ACC112 (cell line): ENCODE measurements around the gene LIMK2.
"Not testable (repeated sequence)": the region's sequence is repeated elsewhere in the genome, so short reads cannot be mapped to it uniquely, and the experiment has no call there.

Source experiments
- H2AFZ ChIP-seq: fragments of 200-600 bp; sonication (generic); one replicate; pipeline ENCODE4 v1.6.0; 2017; ENCODE audit warnings: antibody characterized with exemption, low read length; ENCODE audit not compliant: unreplicated experiment
- H3K27ac ChIP-seq: fragments of 200-600 bp; sonication (generic); 2 replicates; pipeline ENCODE4 v1.5.1; 2014; ENCODE audit warnings: low read depth, mild to moderate bottlenecking, antibody characterized with exemption, low read length, moderate library complexity
- H3K27me3 ChIP-seq: fragments of 200-600 bp; sonication (generic); 2 replicates; pipeline ENCODE4 v1.6.1; 2014; ENCODE audit warnings: mild to moderate bottlenecking, antibody characterized with exemption, low read length, moderate library complexity, mixed read lengths; ENCODE audit not compliant: insufficient read depth
- H3K36me3 ChIP-seq: fragments of 200-600 bp; sonication (generic); 2 replicates; pipeline ENCODE4 v1.6.1; 2016; ENCODE audit warnings: mild to moderate bottlenecking, antibody characterized with exemption, low read length, moderate library complexity, mixed read lengths; ENCODE audit not compliant: insufficient read depth
- H3K4me1 ChIP-seq: fragments of 200-600 bp; sonication (generic); one replicate; pipeline ENCODE4 v1.6.1; 2016; ENCODE audit warnings: low read length, mixed read lengths; ENCODE audit not compliant: insufficient read depth, unreplicated experiment, control insufficient read depth
- H3K4me3 ChIP-seq: fragments of 200-600 bp; sonication (generic); 2 replicates; pipeline ENCODE4 v1.5.1; 2014; ENCODE audit warnings: mild to moderate bottlenecking, low read depth, low read length
- H3K79me2 ChIP-seq: fragments of 200-600 bp; sonication (generic); one replicate; pipeline ENCODE4 v1.6.0; 2016; ENCODE audit warnings: low read length; ENCODE audit not compliant: control insufficient read depth, unreplicated experiment, insufficient read depth

The LIMK2 gene

DNA sequence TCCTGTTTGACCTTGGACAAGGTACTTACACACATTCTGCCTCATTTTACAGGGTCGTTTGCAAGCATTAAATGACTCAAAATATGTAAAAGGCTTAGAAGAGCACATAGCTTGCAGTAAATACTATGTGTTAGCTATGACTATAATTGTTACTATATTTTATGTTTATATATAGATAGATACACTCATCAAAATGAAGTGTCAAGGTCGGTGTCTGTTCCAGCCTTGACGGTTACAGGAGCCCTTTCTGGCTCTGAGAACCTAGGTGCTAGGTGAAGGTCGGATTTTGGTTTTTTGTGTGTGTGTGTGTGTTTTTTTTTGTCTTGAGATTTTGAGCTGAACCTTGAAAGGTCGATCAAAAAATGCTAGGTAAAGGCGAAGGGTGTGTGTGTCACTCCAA is 24.5 kb upstream of the LIMK2 start:
- Histone ChIP-seq H3K27me3 (no peaks in the 10 kb centered on the region), H3K4me3 (no peak overlapping the region), H2AFZ (no peak overlapping the region), H3K79me2 (no peaks in the 10 kb centered on the region), H3K27ac (no peak overlapping the region), H3K36me3 (no peaks in the 10 kb centered on the region), H3K4me1 (peaks cover 3% of the 10 kb centered on the region)

GRCh38 chr22:31192513-31192912 is 19.6 kb upstream of the LIMK2 start:
- H3K27me3 ChIP-seq: no peaks in the 10 kb centered on the region
- no peaks in the 10 kb centered on the region for H3K79me2 ChIP-seq
- H3K4me3 ChIP-seq: no peak overlapping the region
- peaks cover 3% of the 10 kb centered on the region for H3K4me1 ChIP-seq
- H3K27ac ChIP-seq: 0 out of 2 replicates have a peak overlapping the region, but pooled peaks have one; percentile 9
- no peaks in the 10 kb centered on the region for H3K36me3 ChIP-seq
- no peak overlapping the region for H2AFZ ChIP-seq

GRCh38 chr22:31193092-31193491 is 19.0 kb upstream of the LIMK2 start:
- H3K79me2 ChIP-seq: no peaks in the 10 kb centered on the region
- no peak overlapping the region; the same call in 1 of the 2 replicates for H3K27ac ChIP-seq
- no peaks in the 10 kb centered on the region for H3K36me3 ChIP-seq
- no peak overlapping the region for H3K4me3 ChIP-seq
- H3K27me3 ChIP-seq: no peaks in the 10 kb centered on the region
- H3K4me1 ChIP-seq: peaks cover 3% of the 10 kb centered on the region
- H2AFZ ChIP-seq: no peak overlapping the region

DNA sequence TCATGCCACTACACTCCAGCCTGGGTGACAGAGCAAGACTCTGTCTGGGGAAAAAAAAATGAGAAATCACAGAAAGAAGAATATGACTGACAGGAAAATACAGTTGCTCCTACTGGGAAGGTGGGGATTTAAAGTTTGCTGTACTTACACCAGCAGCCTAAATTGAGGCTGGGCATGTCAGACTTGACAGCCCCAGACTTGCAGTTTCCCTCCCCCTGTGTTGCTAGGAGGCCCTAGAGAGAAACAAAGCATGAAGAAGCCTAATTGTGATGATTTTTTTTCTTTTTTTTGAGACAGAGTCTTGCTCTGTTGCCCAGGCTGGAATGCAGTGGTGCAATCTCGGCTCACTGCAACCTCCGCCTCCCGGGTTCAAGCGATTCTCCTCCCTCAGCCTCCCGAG is 17.4 kb upstream of the LIMK2 start:
- not testable (repeated sequence) for H3K36me3 ChIP-seq, H3K79me2 ChIP-seq, H3K27me3 ChIP-seq, H3K4me3 ChIP-seq, H2AFZ ChIP-seq, H3K4me1 ChIP-seq, H3K27ac ChIP-seq

DNA sequence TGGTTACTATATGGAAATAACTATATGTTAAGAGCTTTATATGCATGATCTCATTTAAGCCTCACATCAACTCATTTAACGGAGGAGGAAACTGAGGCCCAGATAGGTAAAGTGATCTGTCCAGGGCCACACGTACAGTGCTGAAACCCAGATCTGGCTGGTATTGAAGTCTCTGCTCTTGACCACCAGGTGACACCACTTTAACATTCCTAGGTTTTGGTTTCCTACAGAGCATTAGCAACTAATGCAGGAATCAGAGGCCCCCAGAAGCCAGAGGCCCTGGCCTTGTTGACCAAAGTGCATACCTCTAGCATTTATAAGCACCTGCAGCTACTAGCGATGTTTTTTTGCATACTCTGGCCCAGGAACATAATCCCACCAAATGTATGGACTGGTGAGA is 12.9 kb upstream of the LIMK2 start:
- H3K27me3 ChIP-seq: no peaks in the 10 kb centered on the region
- no peak overlapping the region for H2AFZ ChIP-seq
- no peaks in the 10 kb centered on the region for H3K79me2 ChIP-seq
- H3K27ac ChIP-seq: no peak overlapping the region
- no peaks in the 10 kb centered on the region for H3K4me1 ChIP-seq
- H3K4me3 ChIP-seq: no peak overlapping the region
- H3K36me3 ChIP-seq: no peaks in the 10 kb centered on the region

- H3K27ac ChIP-seq, H3K27me3 ChIP-seq, H3K36me3 ChIP-seq, H3K4me1 ChIP-seq, H2AFZ ChIP-seq, H3K79me2 ChIP-seq, H3K4me3 ChIP-seq: not testable (repeated sequence)
These were observed 7.6 kb upstream of the LIMK2 start for GRCh38 chr22:31204352-31204984.

GRCh38 chr22:31205059-31205458 is 7.0 kb upstream of the LIMK2 start:
- not testable (repeated sequence) for H3K27ac ChIP-seq, H3K4me1 ChIP-seq, H3K27me3 ChIP-seq, H3K4me3 ChIP-seq, H3K79me2 ChIP-seq, H3K36me3 ChIP-seq, H2AFZ ChIP-seq

GRCh38 chr22:31206460-31206859 is 5.6 kb upstream of the LIMK2 start:
- H2AFZ ChIP-seq, H3K27ac ChIP-seq, H3K36me3 ChIP-seq, H3K27me3 ChIP-seq, H3K79me2 ChIP-seq, H3K4me3 ChIP-seq, H3K4me1 ChIP-seq: not testable (repeated sequence)

- H3K79me2 ChIP-seq: no peaks in the 10 kb centered on the region
- no peaks in the 10 kb centered on the region for H3K36me3 ChIP-seq
- H3K4me3 ChIP-seq: no peak overlapping the region
- no peak overlapping the region for H3K27ac ChIP-seq
- no peaks in the 10 kb centered on the region for H3K27me3 ChIP-seq
- H2AFZ ChIP-seq: no peak overlapping the region
- H3K4me1 ChIP-seq: peaks cover 3% of the 10 kb centered on the region
These were observed 5.0 kb upstream of the LIMK2 start for GRCh38 chr22:31206896-31207687.

DNA sequence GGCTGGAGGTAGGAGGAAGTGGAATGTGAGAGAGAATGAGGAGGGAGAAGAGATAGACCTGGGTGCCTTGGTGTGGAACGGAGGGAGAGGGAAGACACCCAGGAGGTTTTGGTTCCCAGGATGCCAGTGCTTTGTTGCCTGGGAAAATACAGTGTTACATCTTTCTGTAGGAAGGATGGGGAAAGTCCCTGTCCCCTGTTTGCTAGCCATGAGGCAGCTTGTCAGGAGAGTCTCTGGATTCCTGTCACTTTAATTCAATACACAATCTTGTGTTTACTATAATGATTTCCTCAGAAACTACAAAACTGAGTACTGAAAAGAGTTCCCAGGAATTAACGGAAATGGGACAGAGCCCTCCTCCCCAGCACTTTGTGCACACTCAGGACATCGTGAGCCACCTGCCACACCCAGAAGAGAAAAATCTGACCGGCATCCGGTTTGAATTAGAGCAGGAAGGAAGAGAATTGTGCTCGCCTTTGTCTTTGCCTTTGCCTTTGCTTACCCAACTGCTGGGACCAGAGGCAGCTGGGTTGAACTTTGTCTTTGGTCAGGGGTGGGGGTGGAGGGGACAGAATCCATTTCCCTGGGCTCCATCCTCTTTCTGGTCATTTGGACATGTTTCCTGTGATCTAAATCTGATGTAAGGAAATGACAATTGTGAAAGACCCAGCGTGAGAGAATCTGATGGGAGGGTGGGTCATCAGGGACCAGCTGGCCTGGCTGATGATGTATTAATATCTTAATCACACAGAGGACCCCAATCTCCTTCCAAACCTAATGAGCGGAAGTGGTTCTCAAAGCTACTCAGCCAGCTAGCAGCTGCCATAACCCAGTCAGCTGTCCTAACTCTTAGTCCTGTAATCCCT is 1.3 kb upstream of the LIMK2 start:
- Histone ChIP-seq H3K4me3 (no peak overlapping the region), H3K4me1 (peaks cover 8% of the 10 kb centered on the region), H2AFZ (no peak overlapping the region), H3K27me3 (no peaks in the 10 kb centered on the region), H3K27ac (no peak overlapping the region), H3K36me3 (no peaks in the 10 kb centered on the region), H3K79me2 (no peaks in the 10 kb centered on the region)
